NOMO-1 treated with dmso at 0.1 percent for 144 hours (cell line): ENCODE data around the gene IL22RA1.

Source experiments
- DNase-seq: peaks from one replicate; lab custom pipeline; 2025; ENCODE audit not compliant: unreplicated experiment; lab: John Stamatoyannopoulos, UW

Gene IL22RA1

GRCh38 chr1:24139841-24140425 is 3.0 kb downstream of the IL22RA1 start:
- no peak for DNase-seq

- no peak for DNase-seq
These were observed 3.8 kb downstream of the IL22RA1 start for GRCh38 chr1:24139222-24139489.

- DNase-seq: no peak
These were observed 4.3 kb downstream of the IL22RA1 start for GRCh38 chr1:24138476-24139221.

- DNase-seq: no peak
These were observed 5.9 kb downstream of the IL22RA1 start for GRCh38 chr1:24136956-24137539.

GRCh38 chr1:24134376-24134775 is 8.6 kb downstream of the IL22RA1 start:
- no peak for DNase-seq

- no peak for DNase-seq
These were observed 9.1 kb downstream of the IL22RA1 start for GRCh38 chr1:24133819-24134218.

- no peak for DNase-seq
These were observed 12.6 kb downstream of the IL22RA1 start for GRCh38 chr1:24130385-24130784.

- no peak for DNase-seq
These were observed 15.1 kb downstream of the IL22RA1 start for GRCh38 chr1:24127801-24128363.

- no peak for DNase-seq
These were observed 15.7 kb downstream of the IL22RA1 start for GRCh38 chr1:24127134-24127800.

- DNase-seq: no peak
These were observed 16.3 kb downstream of the IL22RA1 start for GRCh38 chr1:24126672-24127023.

- no peak for DNase-seq
These were observed 16.8 kb downstream of the IL22RA1 start for GRCh38 chr1:24126018-24126671.

GRCh38 chr1:24125456-24125855 is 17.5 kb downstream of the IL22RA1 start:
- DNase-seq: no peak

GRCh38 chr1:24124980-24125379 is 18.0 kb downstream of the IL22RA1 start:
- DNase-seq: no peak

- no peak for DNase-seq
These were observed 19.3 kb downstream of the IL22RA1 start for GRCh38 chr1:24123611-24124010.

- DNase-seq: no peak
These were observed 20.2 kb downstream of the IL22RA1 start for GRCh38 chr1:24122776-24123175.

GRCh38 chr1:24121406-24121805 is 21.5 kb downstream of the IL22RA1 start:
- DNase-seq: no peak

GRCh38 chr1:24120965-24121364 is 22.0 kb downstream of the IL22RA1 start:
- DNase-seq: no peak

- no peak for DNase-seq
These were observed 22.8 kb downstream of the IL22RA1 start for GRCh38 chr1:24119859-24120756.

GRCh38 chr1:24119489-24119858 is 23.5 kb downstream of the IL22RA1 start:
- no peak for DNase-seq

- DNase-seq: no peak
These were observed 24.3 kb downstream of the IL22RA1 start for GRCh38 chr1:24118410-24119242.
